HG02870 (cell line): ENCODE results near the gene TMEM238.

Experiments
- ATAC-seq: cut with Tn5 transposase; IDR thresholded peaks from one replicate; pipeline ENCODE4 v1.9.1; 2021; ENCODE audit warnings: mild to moderate bottlenecking, moderate library complexity; ENCODE audit not compliant: unreplicated experiment

The TMEM238 gene

DNA sequence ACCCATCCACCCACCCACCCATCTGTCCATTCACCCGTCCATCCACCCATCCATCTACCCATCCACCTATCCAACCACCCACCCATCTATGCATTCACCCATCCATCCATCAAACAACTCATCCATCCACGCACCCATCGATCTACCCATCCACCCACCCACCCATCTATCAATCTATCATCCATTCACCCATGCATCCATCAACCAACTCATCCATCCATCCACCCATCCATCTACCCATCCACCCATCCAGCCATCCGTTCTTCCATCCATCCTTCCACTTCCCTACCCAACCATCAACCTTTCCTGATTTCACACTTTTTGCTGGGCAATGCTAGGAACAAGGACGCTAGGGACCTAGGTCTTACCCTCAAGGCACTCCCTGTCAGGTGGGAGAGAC is 2.1 kb downstream of the TMEM238 start:
- ATAC-seq: no peak

GRCh38 chr19:55379174-55379573 is 4.9 kb downstream of the TMEM238 start:
- no peak for ATAC-seq

- ATAC-seq: no peak
These were observed 6.5 kb downstream of the TMEM238 start for GRCh38 chr19:55377356-55378131.

GRCh38 chr19:55376241-55376933 is 7.7 kb downstream of the TMEM238 start, which contains the start of gene TMEM190:
TSS of gene TMEM190 (plus strand) at chr19:55376826. CDS start at chr19:55376854, 28 bp downstream.
- no peak for ATAC-seq

GRCh38 chr19:55373993-55374757 is 9.9 kb downstream of the TMEM238 start:
- no peak for ATAC-seq

DNA sequence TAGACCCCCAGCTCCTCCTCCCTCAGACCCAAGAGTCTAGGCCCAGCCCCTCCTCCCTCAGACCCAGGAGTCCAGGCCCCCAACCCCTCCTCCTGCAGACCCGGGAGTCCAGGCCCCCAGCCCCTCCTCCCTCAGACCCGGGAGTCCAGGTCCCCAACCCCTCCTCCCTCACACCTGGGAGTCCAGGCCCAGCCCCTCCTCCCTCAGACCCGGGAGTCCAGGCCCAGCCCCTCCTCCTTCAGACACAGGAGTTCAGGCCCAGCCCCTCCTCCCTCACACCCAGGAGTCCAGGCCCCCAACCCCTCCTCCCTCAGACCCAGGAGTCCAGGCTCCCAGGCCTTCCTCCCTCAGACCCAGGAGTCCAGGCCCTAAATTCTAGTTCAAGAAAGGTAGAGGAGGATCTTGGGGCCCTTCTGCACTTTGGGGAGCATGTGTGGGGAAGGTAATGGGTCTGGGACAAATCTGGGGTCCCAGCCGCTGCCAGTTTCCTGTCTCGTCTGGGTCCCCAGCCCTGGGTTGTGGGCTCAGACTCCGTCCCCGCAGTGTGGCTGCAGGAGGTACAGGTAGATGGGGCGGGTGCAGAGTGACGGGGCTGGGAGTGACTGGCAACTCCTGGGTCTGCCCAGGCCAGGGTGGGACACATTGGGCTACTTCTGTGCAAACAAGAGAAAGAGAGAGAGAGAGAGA is 10.6 kb downstream of the TMEM238 start:
- ATAC-seq: no peak

- ATAC-seq: no peak
These were observed 11.6 kb downstream of the TMEM238 start for GRCh38 chr19:55372316-55373081.

GRCh38 chr19:55370305-55370988 is 13.6 kb downstream of the TMEM238 start, which contains the start of gene IL11:
TSS of gene IL11 (minus strand) at chr19:55370463. CDS start at chr19:55370310, 153 bp downstream.
- no peak for ATAC-seq

DNA sequence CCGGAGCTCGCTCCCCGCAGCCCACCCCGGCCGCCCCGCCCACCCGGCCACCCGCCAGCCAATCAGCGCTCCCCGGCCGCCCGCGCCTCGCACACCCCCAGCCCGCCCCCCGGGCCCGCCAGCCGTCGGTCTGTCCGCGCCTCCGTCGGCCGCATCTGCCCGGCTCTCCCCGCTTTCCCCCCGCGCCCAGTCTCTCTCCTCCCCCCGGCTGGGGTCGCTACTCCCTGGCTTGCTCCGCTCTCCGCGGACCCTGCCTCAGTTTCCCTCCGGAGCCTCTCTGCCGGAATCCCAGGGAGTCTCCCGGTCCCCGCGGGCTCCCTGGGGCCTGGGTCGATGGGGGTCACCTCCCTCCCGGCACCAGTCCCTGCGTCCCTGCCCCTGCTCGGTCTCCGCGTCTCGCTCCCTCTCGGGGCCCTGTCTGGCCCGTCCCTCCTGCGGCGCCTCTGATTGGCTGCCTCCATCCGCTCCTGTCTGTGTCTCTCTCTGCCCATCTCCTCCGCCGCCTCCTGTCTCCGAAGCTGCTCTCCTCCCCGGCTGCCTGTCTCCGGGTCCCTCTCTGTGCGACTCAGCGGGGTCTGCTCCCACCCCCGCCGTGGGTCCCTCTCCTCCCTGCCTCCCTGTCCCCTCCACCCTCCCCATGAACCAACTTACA is 14.3 kb downstream of the TMEM238 start:
- ATAC-seq: no peak

GRCh38 chr19:55368701-55369563 is 15.2 kb downstream of the TMEM238 start:
- ATAC-seq: no peak

- no peak for ATAC-seq
These were observed 16.0 kb downstream of the TMEM238 start for GRCh38 chr19:55368106-55368505.

GRCh38 chr19:55366790-55367189 is 17.3 kb downstream of the TMEM238 start:
- ATAC-seq: no peak

GRCh38 chr19:55365964-55366363 is 18.1 kb downstream of the TMEM238 start:
- no peak for ATAC-seq

DNA sequence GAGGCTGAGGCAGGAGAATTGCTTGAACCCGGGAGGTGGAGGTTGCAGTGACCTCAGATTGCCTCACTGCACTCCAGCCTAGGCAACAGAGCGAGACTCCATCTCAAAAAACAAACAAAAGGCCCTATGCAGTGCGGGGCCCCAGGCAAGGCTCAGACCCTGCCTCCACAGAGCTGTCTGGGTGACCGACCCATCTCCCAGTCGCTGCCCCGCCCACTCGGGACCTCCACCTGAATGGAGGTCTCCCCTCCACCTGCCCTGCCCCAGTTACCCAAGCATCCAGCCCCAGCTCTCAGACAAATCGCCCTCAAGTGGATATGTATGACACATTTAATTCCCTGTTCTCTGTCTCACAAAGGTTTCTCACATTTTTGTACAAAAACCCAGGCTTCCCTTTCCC is 18.8 kb downstream of the TMEM238 start:
- no peak for ATAC-seq

- no peak for ATAC-seq
These were observed 20.9 kb downstream of the TMEM238 start, which contains the start of gene GARIN5B for GRCh38 chr19:55362990-55363716. TSS of gene GARIN5B (minus strand) at chr19:55363260. CDS start at chr19:55363066, 194 bp downstream.

GRCh38 chr19:55362174-55362989 is 21.7 kb downstream of the TMEM238 start:
- no peak for ATAC-seq
